ENCODE measurements around the gene RGS8. TPM values are rescaled to one million over a fixed set of nuclear protein-coding genes. Genes with fewer than 3 reads are reported as not detected.
A peak's percentile ranks its signal among the peaks of the same experiment; 100 is the strongest.

The RGS8 gene
- total and polyA plus RNA-seq, 5 donors from 2014 or later, result not detected

- Mint-ChIP-seq H3K36me3 (no peaks in the 10 kb centered on the region), H3K9me3 (no peaks in the 10 kb centered on the region), H3K4me3 (no peak overlapping the region), H3K4me1 (peaks cover 0 to 6% (median 0%) of the 10 kb centered on the region in 4 donors), H3K27ac (no peak overlapping the region), H3K27me3 (peaks cover 22% of the 10 kb centered on the region)
- no peak for ATAC-seq (ENCODE audit: low read depth in 2 of 2)
- Histone ChIP-seq H3K4me1 (ENCODE audit: control insufficient read depth, insufficient read depth, low read length, poor library complexity, severe bottlenecking) (no peaks in the 10 kb centered on the region), H3K4me3 (ENCODE audit: low read depth, low read length) (no peak overlapping the region), H3K36me3 (ENCODE audit: control insufficient read depth, insufficient read depth, low read length) (no peaks in the 10 kb centered on the region), H3K27me3 (ENCODE audit: control insufficient read depth, insufficient read depth, low read length) (peaks cover 8% of the 10 kb centered on the region), H3K9me3 (ENCODE audit: control insufficient read depth in 2 of 2, low read length in 2 of 2) (no peaks in the 10 kb centered on the region), H3K27ac (ENCODE audit: insufficient read depth, low read length, poor library complexity, severe bottlenecking) (no peak overlapping the region)
- DNase-seq, result no peak
These were observed 15.8 kb downstream of the RGS8 start for GRCh38 chr1:182668521-182669054.

GRCh38 chr1:182667848-182668505, 16.4 kb downstream of the RGS8 start:
- no peak overlapping the region for H3K4me3 Mint-ChIP-seq
- Histone ChIP-seq H3K36me3 (ENCODE audit: control insufficient read depth, insufficient read depth, low read length) (no peaks in the 10 kb centered on the region), H3K9me3 (ENCODE audit: control insufficient read depth in 2 of 2, low read length in 2 of 2) (no peaks in the 10 kb centered on the region), H3K27ac (ENCODE audit: insufficient read depth, low read length, poor library complexity, severe bottlenecking) (no peak overlapping the region), H3K4me1 (ENCODE audit: control insufficient read depth, insufficient read depth, low read length, poor library complexity, severe bottlenecking) (no peaks in the 10 kb centered on the region), H3K4me3 (ENCODE audit: low read depth, low read length) (no peak overlapping the region), H3K27me3 (ENCODE audit: control insufficient read depth, insufficient read depth, low read length) (peaks cover 8% of the 10 kb centered on the region)
- ATAC-seq (ENCODE audit: low read depth in 2 of 2) (no peak), DNase-seq (no peak)
- no peak overlapping the region for H3K27ac Mint-ChIP-seq
- no peaks in the 10 kb centered on the region for H3K36me3 Mint-ChIP-seq
- peaks cover 0 to 6% (median 0%) of the 10 kb centered on the region in 4 donors for H3K4me1 Mint-ChIP-seq
- no peaks in the 10 kb centered on the region for H3K9me3 Mint-ChIP-seq
- H3K27me3 Mint-ChIP-seq, result peaks cover 22% of the 10 kb centered on the region

GRCh38 chr1:182666706-182667105, 17.7 kb downstream of the RGS8 start:
- peaks cover 0 to 6% (median 0%) of the 10 kb centered on the region in 4 donors for H3K4me1 Mint-ChIP-seq
- no peaks in the 10 kb centered on the region for H3K4me1 ChIP-seq (ENCODE audit: control insufficient read depth, insufficient read depth, low read length, poor library complexity, severe bottlenecking)
- no peak overlapping the region for H3K4me3 Mint-ChIP-seq
- DNase-seq (no peak), ATAC-seq (ENCODE audit: low read depth in 2 of 2) (no peak)
- no peaks in the 10 kb centered on the region for H3K36me3 ChIP-seq (ENCODE audit: control insufficient read depth, insufficient read depth, low read length)
- H3K27ac ChIP-seq (ENCODE audit: insufficient read depth, low read length, poor library complexity, severe bottlenecking), result no peak overlapping the region
- no peak overlapping the region for H3K27ac Mint-ChIP-seq
- no peak overlapping the region for H3K4me3 ChIP-seq (ENCODE audit: low read depth, low read length)
- H3K27me3 Mint-ChIP-seq, result peaks cover 19% of the 10 kb centered on the region
- no peaks in the 10 kb centered on the region for H3K9me3 ChIP-seq (ENCODE audit: control insufficient read depth in 2 of 2, low read length in 2 of 2)
- H3K36me3 Mint-ChIP-seq, result no peaks in the 10 kb centered on the region
- peaks cover 6% of the 10 kb centered on the region for H3K27me3 ChIP-seq (ENCODE audit: control insufficient read depth, insufficient read depth, low read length)
- H3K9me3 Mint-ChIP-seq, result no peaks in the 10 kb centered on the region

- H3K36me3 Mint-ChIP-seq, result no peaks in the 10 kb centered on the region
These were observed 20.1 kb downstream of the RGS8 start for GRCh38 chr1:182664296-182664695.

GRCh38 chr1:182662956-182663355, 21.4 kb downstream of the RGS8 start:
- no peak overlapping the region for H3K27ac ChIP-seq (ENCODE audit: insufficient read depth, low read length, poor library complexity, severe bottlenecking)
- no peak for DNase-seq
- H3K27me3 ChIP-seq (ENCODE audit: control insufficient read depth, insufficient read depth, low read length), result peaks cover 9% of the 10 kb centered on the region
- H3K36me3 ChIP-seq (ENCODE audit: control insufficient read depth, insufficient read depth, low read length), result no peaks in the 10 kb centered on the region
- no peak overlapping the region for H3K4me3 ChIP-seq (ENCODE audit: low read depth, low read length)
- Mint-ChIP-seq H3K9me3 (no peaks in the 10 kb centered on the region), H3K4me3 (no peak overlapping the region), H3K27me3 (peaks cover 23% of the 10 kb centered on the region), H3K27ac (no peak overlapping the region), H3K36me3 (no peaks in the 10 kb centered on the region), H3K4me1 (peaks cover 0 to 4% (median 0%) of the 10 kb centered on the region in 4 donors)
- ATAC-seq (ENCODE audit: low read depth in 2 of 2), result no peak
- H3K9me3 ChIP-seq (ENCODE audit: control insufficient read depth in 2 of 2, low read length in 2 of 2), result no peaks in the 10 kb centered on the region
- H3K4me1 ChIP-seq (ENCODE audit: control insufficient read depth, insufficient read depth, low read length, poor library complexity, severe bottlenecking), result no peaks in the 10 kb centered on the region

More at GRCh38 chr1:182664296-182664695, 20.1 kb downstream of the RGS8 start:
- H3K36me3 ChIP-seq (ENCODE audit: control insufficient read depth, insufficient read depth, low read length), result no peaks in the 10 kb centered on the region
- ATAC-seq (ENCODE audit: low read depth in 2 of 2), result no peak
- no peak for DNase-seq
- Mint-ChIP-seq H3K27me3 (peaks cover 18% of the 10 kb centered on the region), H3K4me1 (peaks cover 0 to 4% (median 0%) of the 10 kb centered on the region in 4 donors), H3K4me3 (no peak overlapping the region), H3K27ac (no peak overlapping the region), H3K9me3 (no peaks in the 10 kb centered on the region)
- H3K9me3 ChIP-seq (ENCODE audit: control insufficient read depth in 2 of 2, low read length in 2 of 2), result no peaks in the 10 kb centered on the region
- H3K27ac ChIP-seq (ENCODE audit: insufficient read depth, low read length, poor library complexity, severe bottlenecking), result no peak overlapping the region
- H3K4me3 ChIP-seq (ENCODE audit: low read depth, low read length), result no peak overlapping the region
- no peaks in the 10 kb centered on the region for H3K4me1 ChIP-seq (ENCODE audit: control insufficient read depth, insufficient read depth, low read length, poor library complexity, severe bottlenecking)
- H3K27me3 ChIP-seq (ENCODE audit: control insufficient read depth, insufficient read depth, low read length), result peaks cover 6% of the 10 kb centered on the region

- no peak overlapping the region for H3K4me3 ChIP-seq (ENCODE audit: low read depth, low read length)
- peaks cover 9% of the 10 kb centered on the region for H3K27me3 ChIP-seq (ENCODE audit: control insufficient read depth, insufficient read depth, low read length)
- Mint-ChIP-seq H3K27me3 (peaks cover 27% of the 10 kb centered on the region), H3K4me1 (peaks cover 0 to 4% (median 0%) of the 10 kb centered on the region in 4 donors), H3K27ac (peak overlapping the region in 1 of 3 donors; percentile 11), H3K36me3 (no peaks in the 10 kb centered on the region), H3K4me3 (no peak overlapping the region), H3K9me3 (no peaks in the 10 kb centered on the region)
- H3K9me3 ChIP-seq (ENCODE audit: control insufficient read depth in 2 of 2, low read length in 2 of 2), result no peaks in the 10 kb centered on the region
- ATAC-seq (ENCODE audit: low read depth in 2 of 2) (no peak), DNase-seq (no peak)
- H3K36me3 ChIP-seq (ENCODE audit: control insufficient read depth, insufficient read depth, low read length), result no peaks in the 10 kb centered on the region
- no peak overlapping the region for H3K27ac ChIP-seq (ENCODE audit: insufficient read depth, low read length, poor library complexity, severe bottlenecking)
- H3K4me1 ChIP-seq (ENCODE audit: control insufficient read depth, insufficient read depth, low read length, poor library complexity, severe bottlenecking), result no peaks in the 10 kb centered on the region
These were observed 22.1 kb downstream of the RGS8 start for GRCh38 chr1:182662121-182662890.

GRCh38 chr1:182658055-182658454, 26.3 kb downstream of the RGS8 start:
- Histone ChIP-seq H3K27me3 (ENCODE audit: control insufficient read depth, insufficient read depth, low read length) (peaks cover 7% of the 10 kb centered on the region), H3K36me3 (ENCODE audit: control insufficient read depth, insufficient read depth, low read length) (no peaks in the 10 kb centered on the region), H3K4me1 (ENCODE audit: control insufficient read depth, insufficient read depth, low read length, poor library complexity, severe bottlenecking) (no peaks in the 10 kb centered on the region), H3K27ac (ENCODE audit: insufficient read depth, low read length, poor library complexity, severe bottlenecking) (no peak overlapping the region), H3K4me3 (ENCODE audit: low read depth, low read length) (no peak overlapping the region), H3K9me3 (ENCODE audit: control insufficient read depth in 2 of 2, low read length in 2 of 2) (no peaks in the 10 kb centered on the region)
- Mint-ChIP-seq H3K4me3 (no peak overlapping the region), H3K36me3 (no peaks in the 10 kb centered on the region), H3K27me3 (peaks cover 25% of the 10 kb centered on the region), H3K27ac (no peak overlapping the region), H3K9me3 (no peaks in the 10 kb centered on the region), H3K4me1 (no peaks in the 10 kb centered on the region)
- DNase-seq, result no peak
- no peak for ATAC-seq (ENCODE audit: low read depth in 2 of 2)

Data from CD4-positive, CD25-positive, alpha-beta regulatory T cell (primary cell).